Testis (tissue), 2 donors: ENCODE data around the gene KIF4A.

ENCODE experiments used
- CTCF ChIP-seq, 3 experiments: fragments of 450-650 bp in 2 of 3; fragments of 200-600 bp in 1 of 3; sonication (generic) in 1 of 3; IDR thresholded peaks; one replicate each; pipeline ENCODE4 v1.5.1; 2016 to 2019; ENCODE audit warnings: antibody characterized with exemption in 3 of 3, mild to moderate bottlenecking in 2 of 3, moderate library complexity in 1 of 3
- POLR2A ChIP-seq: fragments of 450-650 bp; IDR thresholded peaks from one replicate; pipeline ENCODE4 v1.6.1; 2017; ENCODE audit warnings: antibody characterized with exemption, mild to moderate bottlenecking, moderate library complexity

- no peak for TF ChIP-seq CTCF (IDR thresholded peaks at IDR 0.05)
- no peak for TF ChIP-seq POLR2A
Measured at GRCh38 chrX:70426286-70427278, 136.7 kb downstream of the KIF4A start.
